CD4-positive, alpha-beta T cell (primary cell): ENCODE measurements around the gene STK26. TPM values are rescaled to one million over a fixed set of nuclear protein-coding genes. Genes with fewer than 3 reads are reported as not detected.

Source experiments
- ATAC-seq: fragments of 200-7000 bp; cut with Tn5 transposase; one replicate; pipeline ENCODE4 v1.10.0; 2022; ENCODE audit warnings: mild to moderate bottlenecking; ENCODE audit not compliant: poor library complexity
- CTCF ChIA-PET: fragments of 350-600 bp; sonication (Branson Sonifier 250); formaldehyde crosslinking; loops from one replicate; lab custom pipeline; 2021; ENCODE audit warnings: antibody characterized with exemption, inconsistent platforms; lab: Charles Lee
- POLR2A ChIA-PET: fragments of 350-600 bp; sonication (Branson Sonifier 250); formaldehyde crosslinking; loops from one replicate; lab custom pipeline; 2021; ENCODE audit warnings: antibody characterized with exemption, inconsistent platforms; lab: Charles Lee
- DNase-seq, 14 experiments: peaks; one replicate each; pipeline ENCODE4 v3.0.0-alpha.2; 2013 to 2020; ENCODE audit warnings: mixed read lengths in 2 of 14
- H3K27ac ChIP-seq, 2 donors: one replicate each; pipeline versions ENCODE4 v1.5.1 to v1.7.0; 2013; ENCODE audit warnings: low read length in 2 of 2, low read depth in 1 of 2, mild to moderate bottlenecking in 1 of 2
- H3K27me3 ChIP-seq, 2 experiments: 1 replicate in 1 of 2; 2 replicates in 1 of 2; pipeline versions ENCODE4 v1.6.1 to v1.7.0; 2013; ENCODE audit warnings: low read length in 2 of 2, control low read depth in 1 of 2, mild to moderate bottlenecking in 1 of 2, moderate library complexity in 1 of 2; ENCODE audit not compliant: insufficient read depth in 2 of 2, control insufficient read depth in 1 of 2
- H3K36me3 ChIP-seq: one replicate; pipeline ENCODE4 v1.6.1; 2013; ENCODE audit warnings: low read length, control low read depth; ENCODE audit not compliant: insufficient read depth
- H3K4me1 ChIP-seq: one replicate; pipeline ENCODE4 v1.6.1; 2013; ENCODE audit warnings: low read length, control low read depth; ENCODE audit not compliant: insufficient read depth
- H3K4me3 ChIP-seq: one replicate; pipeline ENCODE4 v1.5.1; 2013; ENCODE audit warnings: mild to moderate bottlenecking, low read length, moderate library complexity
- H3K9me3 ChIP-seq, 2 experiments: 1 replicate in 1 of 2; 2 replicates in 1 of 2; pipeline versions ENCODE4 v1.6.1 to v1.7.0; 2013; ENCODE audit warnings: low read length in 2 of 2, mild to moderate bottlenecking in 2 of 2, control low read depth in 1 of 2, moderate library complexity in 1 of 2; ENCODE audit not compliant: control insufficient read depth in 1 of 2, insufficient read depth in 1 of 2
- H3K27ac Mint-ChIP-seq: one replicate; pipeline ENCODE4 v1.8.0; 2020; ENCODE audit warnings: mixed read lengths
- H3K27me3 Mint-ChIP-seq: one replicate; pipeline ENCODE4 v1.8.0; 2021; ENCODE audit warnings: mixed read lengths
- H3K36me3 Mint-ChIP-seq: one replicate; pipeline ENCODE4 v1.8.0; 2021; ENCODE audit warnings: low read depth, mixed read lengths
- H3K4me1 Mint-ChIP-seq: one replicate; pipeline ENCODE4 v1.8.0; 2021; ENCODE audit warnings: low read depth, mixed read lengths
- H3K4me3 Mint-ChIP-seq: one replicate; pipeline ENCODE4 v1.8.0; 2020; ENCODE audit warnings: mild to moderate bottlenecking, mixed read lengths
- H3K9me3 Mint-ChIP-seq: one replicate; pipeline ENCODE4 v1.8.0; 2020; ENCODE audit warnings: mixed read lengths
- CTCF ChIP-seq: fragments of 200-600 bp; IDR thresholded peaks from one replicate; pipeline ENCODE4 v1.8.0; 2022; ENCODE audit warnings: antibody characterized with exemption, mild to moderate bottlenecking
- intact Hi-C, 2 experiments: fragments of 100-400 bp; cut with DNase I in 1 of 2; cut with micrococcal nuclease in 1 of 2; formaldehyde crosslinking; loops; one replicate each; pipeline versions ENCODE4 v1.15.1 to v1.9.0; 2023 to 2025; cut with DNase I, micrococcal nuclease
- total RNA-seq, 174 experiments: library from RNA in 2 of 174; stranded (reverse) in 2 of 174; gene quantifications; one replicate each; pipeline ENCODE4 v1.2.3 and lab custom pipeline; 2021 to 2026

The STK26 gene
- total RNA-seq, 2 experiments from 2014 or later: 25.2 to 27.9 TPM

GRCh38 chrX:131988236-131988635, 34.9 kb upstream of the STK26 start:
- no peaks in the 10 kb centered on the region for H3K36me3 ChIP-seq
- Mint-ChIP-seq H3K9me3 (no peaks in the 10 kb centered on the region), H3K4me1 (peaks cover 53% of the 10 kb centered on the region), H3K4me3 (no peak overlapping the region), H3K27ac (peak overlapping the region; percentile 97), H3K27me3 (no peaks in the 10 kb centered on the region), H3K36me3 (no peaks in the 10 kb centered on the region)
- peaks cover 41% of the 10 kb centered on the region for H3K4me1 ChIP-seq
- intact Hi-C loops: loop anchor here in 1 of 2 experiments (5.0 kb wide), 1 partner anchor 34 kb away; the partner anchor contains the start of gene STK26
- CTCF ChIA-PET: interaction anchor here (0.5 kb wide), 1 partner anchor 67 kb away, joined by 3 read pairs; no protein-coding TSS in a partner anchor
- POLR2A ChIA-PET: interaction anchor here (5.2 kb wide), 1 partner anchor 34 kb away, joined by 43 read pairs; the partner anchor contains the start of gene STK26
- H3K27me3 ChIP-seq: no peaks in the 10 kb centered on the region
- ATAC-seq: no peak
- H3K27ac ChIP-seq: peak overlapping the region in 1 of 2 donors; percentile 70
- no peak overlapping the region for H3K4me3 ChIP-seq
- no peaks in the 10 kb centered on the region for H3K9me3 ChIP-seq
- TF ChIP-seq CTCF: no peak
- no peak for DNase-seq

- ChIA-PET CTCF (no interaction called here), POLR2A (no interaction called here)
- H3K4me3 Mint-ChIP-seq: no peak overlapping the region
Observed at GRCh38 chrX:132001127-132001526, 22.0 kb upstream of the STK26 start.

GRCh38 chrX:132004728-132005127, 18.4 kb upstream of the STK26 start:
- no peaks in the 10 kb centered on the region for H3K27me3 ChIP-seq
- H3K27ac Mint-ChIP-seq: no peak overlapping the region
- no peak overlapping the region for H3K4me3 ChIP-seq
- ChIA-PET POLR2A (no interaction called here), CTCF (no interaction called here)
- no peaks in the 10 kb centered on the region for H3K9me3 Mint-ChIP-seq
- intact Hi-C loops: no loop called here
- no peaks in the 10 kb centered on the region for H3K36me3 ChIP-seq
- DNase-seq (no peak), ATAC-seq (no peak)
- no peaks in the 10 kb centered on the region for H3K27me3 Mint-ChIP-seq
- no peaks in the 10 kb centered on the region for H3K4me1 ChIP-seq
- H3K4me3 Mint-ChIP-seq: no peak overlapping the region
- peaks cover 28% of the 10 kb centered on the region for H3K4me1 Mint-ChIP-seq
- no peaks in the 10 kb centered on the region for H3K36me3 Mint-ChIP-seq
- no peaks in the 10 kb centered on the region for H3K9me3 ChIP-seq
- H3K27ac ChIP-seq: no peak overlapping the region
- no peak for TF ChIP-seq CTCF

More at GRCh38 chrX:132001127-132001526, 22.0 kb upstream of the STK26 start:
- H3K36me3 ChIP-seq: no peaks in the 10 kb centered on the region
- H3K27me3 ChIP-seq: no peaks in the 10 kb centered on the region
- DNase-seq (peak in 3 of 14 experiments; percentile 11 to 43 (median 27)), ATAC-seq (peak; percentile 67)
- no peaks in the 10 kb centered on the region for H3K9me3 ChIP-seq
- H3K4me1 Mint-ChIP-seq: peaks cover 28% of the 10 kb centered on the region
- H3K27me3 Mint-ChIP-seq: no peaks in the 10 kb centered on the region
- no peak overlapping the region for H3K4me3 ChIP-seq
- H3K9me3 Mint-ChIP-seq: no peaks in the 10 kb centered on the region
- no peaks in the 10 kb centered on the region for H3K36me3 Mint-ChIP-seq
- no peak for TF ChIP-seq CTCF
- no peaks in the 10 kb centered on the region for H3K4me1 ChIP-seq
- intact Hi-C loops: no loop called here
- peak overlapping the region; percentile 9 for H3K27ac Mint-ChIP-seq
- H3K27ac ChIP-seq: no peak overlapping the region
